ENCODE results near the gene DPH6.
A peak's percentile ranks its signal among the peaks of the same experiment; 100 is the strongest.
"Not testable (repeated sequence)": the region's sequence is repeated elsewhere in the genome, so short reads cannot be mapped to it uniquely, and the experiment has no call there.

The DPH6 gene

GRCh38 chr15:35484231-35484945 is 61.6 kb downstream of the DPH6 start:
- DNase-seq: no peak

GRCh38 chr15:35481992-35482391 is 64.0 kb downstream of the DPH6 start:
- DNase-seq: no peak

- no peak for DNase-seq
Measured at GRCh38 chr15:35481064-35481463, 64.9 kb downstream of the DPH6 start.

GRCh38 chr15:35479423-35479822 is 66.5 kb downstream of the DPH6 start:
- DNase-seq: no peak

GRCh38 chr15:35477312-35478262 is 68.4 kb downstream of the DPH6 start:
- no peak for DNase-seq

- no peak for DNase-seq
Measured at GRCh38 chr15:35471024-35471423, 74.9 kb downstream of the DPH6 start.

- DNase-seq: no peak
Measured at GRCh38 chr15:35470441-35470840, 75.5 kb downstream of the DPH6 start.

GRCh38 chr15:35466476-35466875 is 79.5 kb downstream of the DPH6 start:
- no peak for DNase-seq

GRCh38 chr15:35465783-35466182 is 80.2 kb downstream of the DPH6 start:
- no peak for DNase-seq

- DNase-seq: no peak
Measured at GRCh38 chr15:35460616-35461015, 85.3 kb downstream of the DPH6 start.

GRCh38 chr15:35458176-35458856 is 87.6 kb downstream of the DPH6 start:
- no peak for DNase-seq

- no peak for DNase-seq
Measured at GRCh38 chr15:35455201-35455600, 90.8 kb downstream of the DPH6 start.

GRCh38 chr15:35450492-35450891 is 95.5 kb downstream of the DPH6 start:
- DNase-seq: no peak

GRCh38 chr15:35448294-35448693 is 97.7 kb downstream of the DPH6 start:
- DNase-seq: no peak

GRCh38 chr15:35445891-35446290 is 100.1 kb downstream of the DPH6 start:
- no peak for DNase-seq

- peak; percentile 18 to 59 for DNase-seq
Measured at GRCh38 chr15:35444557-35445204, 101.3 kb downstream of the DPH6 start.

GRCh38 chr15:35443376-35443775 is 102.6 kb downstream of the DPH6 start:
- no peak for DNase-seq

GRCh38 chr15:35442742-35443141 is 103.2 kb downstream of the DPH6 start:
- DNase-seq: no peak

GRCh38 chr15:35441279-35441678 is 104.7 kb downstream of the DPH6 start:
- DNase-seq: not testable (repeated sequence)

- DNase-seq: no peak
Measured at GRCh38 chr15:35440265-35440664, 105.7 kb downstream of the DPH6 start.

GRCh38 chr15:35439291-35439690 is 106.7 kb downstream of the DPH6 start:
- no peak for DNase-seq

- no peak for DNase-seq
Measured at GRCh38 chr15:35437157-35437556, 108.8 kb downstream of the DPH6 start.

GRCh38 chr15:35436422-35436821 is 109.5 kb downstream of the DPH6 start:
- DNase-seq: no peak

Measured in NCI-H524 (cell line).